Keratinocyte (primary cell): Measurements from ENCODE around the gene CNTRL.

Experiments used
- CTCF ChIP-seq, 3 experiments: IDR thresholded peaks in 1 of 3; conservative IDR thresholded peaks in 1 of 3; optimal IDR thresholded peaks in 1 of 3; 2 replicates in 2 of 3; 3 replicates in 1 of 3; pipeline versions ENCODE3 to v1.5.1; 2011; ENCODE audit warnings: low read length in 3 of 3, mild to moderate bottlenecking in 3 of 3, moderate library complexity in 2 of 3, control low read depth in 1 of 3, inconsistent platforms in 1 of 3; ENCODE audit not compliant: insufficient read depth in 2 of 3; ENCODE audit errors: extremely low read depth in 1 of 3
- EZH2 ChIP-seq: IDR thresholded peaks from one replicate; pipeline ENCODE4 v1.6.1; 2012; ENCODE audit warnings: inconsistent platforms, mild to moderate bottlenecking, low read length, moderate library complexity

DNA sequence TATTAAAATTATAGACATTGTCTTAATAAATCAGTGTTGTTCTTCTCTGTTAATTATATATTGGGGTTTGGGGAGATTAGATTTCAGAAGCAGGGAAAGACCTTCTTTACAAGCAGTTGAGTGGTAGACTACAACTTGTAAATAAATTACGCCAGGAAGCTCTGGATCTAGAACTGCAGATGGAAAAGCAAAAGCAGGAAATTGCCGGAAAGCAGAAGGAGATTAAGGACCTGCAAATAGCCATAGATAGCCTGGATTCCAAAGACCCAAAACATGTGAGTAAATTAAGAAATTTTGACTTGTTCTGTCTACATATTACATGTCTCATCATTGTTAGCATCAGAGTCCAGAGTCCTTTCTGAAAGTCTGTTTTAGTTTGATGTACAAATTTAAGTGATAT is 43.5 kb downstream of the CNTRL start:
- TF ChIP-seq EZH2 (no peak), CTCF (optimal IDR thresholded peaks at IDR 0.05 in 1 of 3, IDR thresholded peaks at IDR 0.05 in 1 of 3, conservative IDR thresholded peaks at IDR 0.05 in 1 of 3; ENCODE audit: extremely low read depth in 1 of 3, insufficient read depth in 2 of 3, low read length in 3 of 3) (no peak)
